NCI-H2196 treated with DMSO at 0.1 percent for 48 hours (cell line): ENCODE results near the gene CNTN1.

ENCODE experiments used
- DNase-seq: peaks from one replicate; lab custom pipeline; 2025; ENCODE audit not compliant: unreplicated experiment; lab: John Stamatoyannopoulos, UW

Gene CNTN1

GRCh38 chr12:40691913-40692764, at the start of gene CNTN1:
CNTN1 (plus strand) TSS chr12:40692439.
- no peak for DNase-seq

DNA sequence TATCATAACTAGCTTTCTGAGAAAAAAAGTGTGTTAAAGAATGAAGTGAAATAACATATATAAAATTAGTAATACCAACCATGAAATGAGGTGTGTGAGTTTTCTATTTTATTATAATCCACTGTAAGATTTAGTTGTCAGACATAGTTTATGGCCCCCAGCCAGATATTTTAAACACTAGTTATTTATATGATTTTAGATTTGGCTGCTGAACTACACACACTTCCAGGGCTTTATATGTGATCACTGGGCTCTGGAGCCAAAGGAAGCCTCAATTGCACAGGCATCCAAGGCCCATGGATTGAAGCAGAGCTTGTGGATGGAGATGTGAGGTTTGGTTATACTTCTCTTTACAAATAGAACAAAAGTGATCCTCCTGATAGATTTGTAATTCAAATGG, 48.7 kb upstream of the CNTN1 start:
- no peak for DNase-seq

GRCh38 chr12:40643976-40644375, 48.3 kb upstream of the CNTN1 start:
- DNase-seq = no peak

DNA sequence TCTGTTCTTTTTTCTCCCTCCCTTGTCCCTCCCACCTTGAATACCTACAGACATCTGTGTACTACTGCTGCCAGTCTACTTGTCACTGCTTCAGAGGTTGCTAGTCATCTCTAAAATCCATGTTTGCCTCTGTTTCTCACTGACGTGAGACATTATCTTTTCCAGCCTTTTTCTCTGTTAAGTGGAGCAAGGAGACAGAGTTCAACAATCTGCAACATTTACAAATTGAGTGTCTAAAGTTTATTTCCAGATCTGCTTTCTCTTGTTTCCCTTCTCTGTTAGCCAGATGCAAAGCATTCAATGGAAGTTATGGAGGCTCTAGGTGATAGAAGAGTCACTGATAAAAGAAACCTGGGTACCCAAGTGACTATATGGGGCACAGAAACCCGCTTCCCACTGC, 47.5 kb upstream of the CNTN1 start:
- no peak for DNase-seq

DNA sequence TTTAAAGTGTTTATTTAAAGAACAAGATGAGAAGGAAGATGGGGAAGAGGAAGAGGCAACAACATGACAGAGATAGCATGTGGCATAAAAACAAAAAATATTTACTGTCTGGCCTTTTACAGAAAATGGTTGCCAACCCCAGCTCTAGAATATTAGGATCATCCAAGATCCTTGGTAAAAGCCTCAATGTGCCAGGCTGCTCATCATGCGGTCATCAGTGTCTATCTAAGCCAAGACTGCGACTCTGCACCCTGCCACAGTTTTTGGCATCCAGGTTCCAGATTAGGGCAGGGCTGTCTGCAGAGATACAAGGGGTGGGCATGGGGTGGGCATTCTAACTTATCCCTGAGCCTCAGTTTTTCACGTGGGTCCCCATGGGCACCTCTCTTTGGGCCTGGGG, 46.9 kb upstream of the CNTN1 start:
- no peak for DNase-seq

DNA sequence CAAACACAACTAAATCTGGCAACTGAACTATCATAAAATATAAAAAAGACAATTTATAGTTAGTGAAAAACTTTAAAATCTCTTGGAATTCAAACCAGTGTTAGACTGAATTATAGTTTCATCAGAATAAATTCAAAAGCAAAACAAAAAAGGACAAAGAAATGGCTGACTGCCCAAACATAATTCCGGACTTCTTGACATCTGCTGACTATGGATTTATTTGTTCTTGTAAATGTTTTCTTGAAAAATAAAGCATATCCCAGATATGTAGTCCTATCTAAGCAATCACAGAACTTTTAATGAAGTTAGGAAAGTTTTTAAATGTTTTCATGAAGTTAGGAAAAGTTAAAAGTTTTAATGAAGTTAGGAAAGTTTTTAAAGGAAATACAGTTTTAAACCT, 45.8 kb upstream of the CNTN1 start:
- no peak for DNase-seq

GRCh38 chr12:40646911-40647310, 45.3 kb upstream of the CNTN1 start:
- DNase-seq = no peak

DNA sequence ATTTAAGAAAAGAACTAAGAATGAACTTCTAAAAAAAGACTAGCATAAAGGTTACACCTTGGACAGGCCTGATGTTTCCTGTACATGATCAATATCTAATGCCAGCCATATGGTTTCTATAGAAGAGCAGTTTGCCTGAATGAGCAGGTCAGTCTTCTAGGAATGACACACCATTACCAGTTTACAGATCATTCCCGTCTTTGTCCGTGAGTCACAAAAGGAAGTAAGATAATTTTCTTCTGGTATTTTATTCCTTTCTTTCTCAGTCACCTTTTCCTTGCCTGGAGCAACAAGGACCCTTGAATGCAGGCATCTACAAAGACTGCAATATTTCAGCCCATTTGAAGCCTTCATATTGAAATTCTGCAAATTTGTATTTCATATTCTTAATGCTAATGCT, 44.6 kb upstream of the CNTN1 start:
- no peak for DNase-seq

GRCh38 chr12:40648519-40648918, 43.7 kb upstream of the CNTN1 start:
- DNase-seq = no peak

DNA sequence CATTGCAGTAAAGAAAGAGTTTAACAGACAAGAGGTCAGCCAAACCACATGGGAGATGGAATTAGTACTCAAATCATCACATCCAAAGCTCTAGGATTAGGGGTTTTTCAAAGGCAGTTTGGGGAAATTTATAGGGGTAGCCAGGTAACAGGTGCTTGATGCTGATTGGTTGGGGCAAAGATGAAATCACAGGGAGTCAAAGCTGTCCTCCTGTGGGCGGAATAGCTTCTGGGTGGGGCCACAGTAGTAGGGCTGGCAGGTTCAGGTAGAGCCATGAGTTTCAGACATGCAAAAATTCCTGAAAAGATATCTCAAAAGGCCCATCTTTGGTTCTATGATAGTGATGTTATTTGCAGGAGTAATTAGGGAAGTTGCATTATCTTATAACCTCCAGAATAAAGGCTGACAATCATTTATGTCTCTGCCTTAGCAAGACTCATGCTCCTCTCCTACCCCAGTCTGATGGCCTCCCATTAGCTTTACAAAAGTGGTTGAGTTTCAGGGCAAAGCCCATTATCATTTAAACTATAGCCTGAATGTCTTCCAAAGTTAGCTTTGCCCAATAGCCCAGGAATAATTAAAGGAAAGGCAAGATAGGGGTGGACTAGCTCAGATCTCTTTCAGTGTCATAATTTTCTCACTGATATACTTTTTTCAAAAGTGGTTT, 42.1 kb upstream of the CNTN1 start:
- no peak for DNase-seq

DNA sequence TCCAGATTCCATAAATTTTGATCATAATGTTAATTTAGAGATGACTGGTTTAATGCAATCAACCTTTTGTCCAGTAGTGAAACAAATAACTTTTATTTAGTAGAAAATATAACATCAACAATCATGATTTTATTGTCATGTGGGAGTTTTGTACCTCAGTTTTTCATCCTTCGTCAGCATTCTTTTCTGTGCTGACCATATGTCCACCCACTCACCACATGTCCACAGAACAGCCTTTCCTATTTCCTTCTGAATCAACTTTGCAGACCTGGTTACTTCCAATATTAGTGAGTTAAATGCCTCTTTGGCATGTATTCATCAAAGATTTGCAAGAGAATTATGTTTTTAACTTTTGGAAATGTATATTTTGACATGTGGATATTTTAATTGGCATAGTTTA, 36.8 kb upstream of the CNTN1 start:
- no peak for DNase-seq

GRCh38 chr12:40662366-40662765, 29.9 kb upstream of the CNTN1 start:
- no peak for DNase-seq

DNA sequence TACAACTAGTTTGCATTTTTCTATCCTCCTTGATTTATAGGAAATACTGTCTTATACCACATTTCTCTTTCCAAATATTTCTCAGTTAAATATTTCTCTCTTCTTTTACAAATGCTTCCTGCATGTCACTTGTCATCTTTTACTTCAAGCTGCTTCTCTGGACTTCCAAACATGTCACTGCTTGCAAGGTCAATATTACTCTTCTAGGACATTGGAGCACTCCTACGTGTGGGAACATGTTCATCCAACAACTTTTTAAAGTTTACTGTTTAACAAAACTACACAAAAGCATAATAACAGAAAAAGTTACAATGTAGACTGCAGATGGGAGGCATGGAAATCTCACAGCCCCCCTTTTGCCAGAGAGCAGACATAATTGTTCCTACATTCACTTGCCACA, 28.5 kb upstream of the CNTN1 start:
- no peak for DNase-seq

- no peak for DNase-seq
Measured at GRCh38 chr12:40668099-40668529, 24.1 kb upstream of the CNTN1 start.

DNA sequence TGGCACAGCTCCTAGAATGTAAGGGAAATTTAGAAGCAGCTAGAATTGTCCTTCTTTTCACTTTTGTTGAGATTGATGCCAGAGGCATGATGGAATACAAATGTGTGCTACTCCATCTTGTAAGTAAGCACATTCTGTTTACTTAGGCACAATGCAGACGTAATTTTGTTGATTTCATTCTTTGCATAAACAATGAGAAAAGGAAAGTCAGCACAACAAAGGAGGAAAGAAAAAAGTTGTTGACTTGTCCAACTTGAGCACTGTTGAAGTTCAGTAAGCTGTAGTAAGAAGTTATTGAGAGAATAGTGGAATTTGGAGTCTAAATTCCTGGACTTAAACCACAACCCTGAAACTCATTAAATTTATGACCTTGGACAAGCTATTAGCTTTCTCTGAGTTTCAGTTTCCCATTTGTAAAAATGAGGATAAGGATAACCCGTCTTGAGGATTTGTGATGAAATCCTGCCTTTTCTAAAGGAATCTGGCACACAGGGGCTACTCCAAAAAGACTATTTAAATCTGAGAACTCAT, 19.4 kb upstream of the CNTN1 start:
- DNase-seq = no peak

DNA sequence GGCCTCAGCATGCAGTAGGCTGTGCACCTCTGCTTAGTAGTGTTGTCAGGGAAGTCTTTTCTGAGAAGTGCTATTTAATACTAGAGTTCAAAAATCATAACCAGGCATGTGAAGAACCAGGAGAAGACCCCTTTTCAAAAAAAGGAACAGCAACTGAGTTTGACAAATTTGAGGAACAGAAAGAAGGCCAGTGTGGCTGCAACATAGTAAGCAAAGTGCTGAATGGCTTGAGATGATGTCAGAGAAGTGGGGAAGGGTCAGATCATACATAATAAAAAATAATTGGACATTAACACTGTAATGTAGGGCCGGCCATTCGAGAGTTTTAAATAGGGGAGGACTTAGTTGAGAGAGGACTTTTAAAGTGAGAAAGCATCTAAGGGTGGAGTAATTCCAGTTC, 11.1 kb upstream of the CNTN1 start:
- DNase-seq = no peak

GRCh38 chr12:40684986-40685385, 7.3 kb upstream of the CNTN1 start:
- DNase-seq = no peak

- no peak for DNase-seq
Measured at GRCh38 chr12:40688085-40688725, 4.0 kb upstream of the CNTN1 start.

DNA sequence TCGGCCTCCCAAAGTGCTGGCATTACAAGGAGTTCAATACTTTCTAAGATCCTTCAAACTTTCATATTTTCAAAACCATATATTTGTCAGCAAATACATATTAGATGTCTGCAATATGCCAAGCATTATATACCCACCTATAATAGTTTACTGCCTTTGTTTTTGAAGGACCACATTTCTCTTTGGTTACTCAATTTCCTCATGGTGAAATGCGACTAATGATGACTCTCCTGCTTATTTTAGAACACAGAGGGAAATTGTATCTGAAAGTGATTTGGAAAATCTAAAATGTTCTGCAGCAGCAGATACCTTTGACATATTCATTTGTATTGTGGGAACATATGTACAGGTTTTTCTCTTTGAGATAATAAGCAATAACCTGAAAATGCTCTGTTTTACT, 2.7 kb upstream of the CNTN1 start:
- DNase-seq = no peak

- DNase-seq = no peak
Measured at GRCh38 chr12:40692765-40693206, 547 bp downstream of the CNTN1 start.

DNA sequence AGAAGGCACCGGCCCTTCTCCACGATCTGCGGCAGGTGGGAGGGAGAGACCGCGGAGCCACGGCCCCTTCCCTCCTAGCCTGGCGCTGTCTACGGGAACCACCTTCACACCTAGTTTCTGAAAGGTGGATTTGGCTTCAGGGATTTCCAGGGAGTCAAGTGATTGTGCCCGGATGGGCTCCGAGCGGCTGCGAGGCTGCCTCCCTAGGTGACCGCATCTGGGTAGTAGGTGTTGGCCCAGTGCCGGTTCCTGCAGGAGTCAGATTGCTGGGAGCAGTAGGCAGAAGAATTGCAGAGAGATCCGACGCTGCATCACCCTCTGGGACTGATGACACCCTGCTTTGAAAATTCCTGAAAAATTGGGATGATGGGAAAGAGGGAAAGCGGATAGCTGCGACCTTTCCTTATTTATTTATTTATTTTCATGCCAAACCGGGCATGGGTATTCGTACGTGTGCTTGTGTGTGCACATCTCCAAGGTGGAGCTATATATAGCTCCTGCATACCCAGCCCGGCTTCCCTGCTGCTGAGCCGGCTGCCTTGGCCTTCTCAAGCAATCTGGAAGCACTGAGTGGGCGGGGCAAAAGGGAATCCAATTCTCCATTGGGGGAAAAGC, 1.1 kb downstream of the CNTN1 start:
- no peak for DNase-seq
